ENCODE measurements around the gene FGFRL1.

FGFRL1 gene

DNA sequence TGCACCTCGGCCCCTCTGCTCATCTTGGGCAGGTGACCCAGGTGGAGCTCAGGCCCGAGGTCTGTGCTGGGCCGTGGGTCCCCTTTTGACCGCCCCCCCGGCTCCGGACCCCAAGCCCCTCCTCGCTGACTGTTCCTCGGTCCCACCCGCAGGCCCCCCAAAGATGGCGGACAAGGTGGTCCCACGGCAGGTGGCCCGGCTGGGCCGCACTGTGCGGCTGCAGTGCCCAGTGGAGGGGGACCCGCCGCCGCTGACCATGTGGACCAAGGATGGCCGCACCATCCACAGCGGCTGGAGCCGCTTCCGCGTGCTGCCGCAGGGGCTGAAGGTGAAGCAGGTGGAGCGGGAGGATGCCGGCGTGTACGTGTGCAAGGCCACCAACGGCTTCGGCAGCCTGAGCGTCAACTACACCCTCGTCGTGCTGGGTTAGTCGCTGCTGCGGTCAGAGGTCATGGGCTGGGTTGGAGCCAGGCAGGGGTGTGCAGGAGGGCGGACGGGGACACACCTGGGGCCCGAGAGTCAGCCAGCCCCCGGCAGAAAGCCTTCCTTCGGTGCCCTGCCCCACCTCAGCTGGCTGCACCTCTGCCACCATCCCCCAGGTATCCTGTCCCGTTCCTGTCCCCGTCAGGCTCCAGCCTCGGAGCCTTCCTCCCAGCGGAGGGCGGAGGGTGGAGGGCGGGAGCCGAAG, 10.8 kb downstream of the FGFRL1 start:
- H3K27me3 ChIP-seq (ENCODE audit: control insufficient read depth, low read length): no peaks in the 10 kb centered on the region
- no peaks in the 10 kb centered on the region for H3K9me2 ChIP-seq (replicated peaks; ENCODE audit: control insufficient read depth, low read length)
- TF ChIP-seq CTCF (IDR thresholded peaks at IDR 0.05; ENCODE audit: low read depth, low read length, poor library complexity, severe bottlenecking): no peak
- TF ChIP-seq EZH2phosphoT487 (IDR thresholded peaks at IDR 0.05; ENCODE audit: borderline replicate concordance, low read length): no peak
- H3K27ac ChIP-seq (ENCODE audit: low read depth, low read length): no peak overlapping the region
- H3F3A ChIP-seq (ENCODE audit: control insufficient read depth, insufficient read depth): peaks cover 4% of the 10 kb centered on the region; the same call in 1 of the 2 replicates
- H3K9me3 ChIP-seq (ENCODE audit: control insufficient read depth, insufficient read depth, low read length): no peaks in the 10 kb centered on the region
- no peak overlapping the region for H3K4me3 ChIP-seq (ENCODE audit: low read length)
- no peak overlapping the region for H3K4me2 ChIP-seq (ENCODE audit: low read length)
- H3K79me2 ChIP-seq (ENCODE audit: control insufficient read depth, low read length): no peaks in the 10 kb centered on the region
- peaks cover 27% of the 10 kb centered on the region for H3K4me1 ChIP-seq (ENCODE audit: control insufficient read depth, low read length)
- no peaks in the 10 kb centered on the region for H4K20me1 ChIP-seq (ENCODE audit: control insufficient read depth, insufficient read depth, low read depth, low read length)
- H3K36me3 ChIP-seq (ENCODE audit: control insufficient read depth, low read length): no peaks in the 10 kb centered on the region

DNA sequence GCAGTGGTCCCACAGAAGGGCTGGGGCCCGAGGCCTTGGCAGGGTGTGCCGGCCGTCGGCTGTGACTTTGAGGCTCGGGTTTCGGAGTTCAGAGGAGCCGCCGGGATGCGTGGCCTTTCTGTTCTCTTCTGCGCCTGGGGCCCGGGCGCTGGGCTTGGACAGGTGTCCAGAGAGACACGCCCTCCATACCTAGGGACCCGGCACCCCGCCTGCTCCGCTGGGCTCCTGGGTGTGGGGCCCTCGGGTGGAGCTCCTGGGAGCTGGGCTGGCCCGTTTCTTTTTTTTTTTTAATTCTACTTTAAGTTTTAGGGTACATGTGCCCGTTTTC, 11.3 kb downstream of the FGFRL1 start:
- no peaks in the 10 kb centered on the region for H3K36me3 ChIP-seq (ENCODE audit: control insufficient read depth, low read length)
- H3F3A ChIP-seq (ENCODE audit: control insufficient read depth, insufficient read depth): peaks cover 4% of the 10 kb centered on the region; the same call in 1 of the 2 replicates
- no peak overlapping the region for H3K4me3 ChIP-seq (ENCODE audit: low read length)
- H4K20me1 ChIP-seq (ENCODE audit: control insufficient read depth, insufficient read depth, low read depth, low read length): no peaks in the 10 kb centered on the region
- H3K27ac ChIP-seq (ENCODE audit: low read depth, low read length): no peak overlapping the region
- no peaks in the 10 kb centered on the region for H3K9me2 ChIP-seq (replicated peaks; ENCODE audit: control insufficient read depth, low read length)
- no peak for TF ChIP-seq CTCF (IDR thresholded peaks at IDR 0.05; ENCODE audit: low read depth, low read length, poor library complexity, severe bottlenecking)
- H3K4me2 ChIP-seq (ENCODE audit: low read length): no peak overlapping the region
- no peaks in the 10 kb centered on the region for H3K9me3 ChIP-seq (ENCODE audit: control insufficient read depth, insufficient read depth, low read length)
- H3K27me3 ChIP-seq (ENCODE audit: control insufficient read depth, low read length): no peaks in the 10 kb centered on the region
- peaks cover 27% of the 10 kb centered on the region for H3K4me1 ChIP-seq (ENCODE audit: control insufficient read depth, low read length)
- no peaks in the 10 kb centered on the region for H3K79me2 ChIP-seq (ENCODE audit: control insufficient read depth, low read length)

DNA sequence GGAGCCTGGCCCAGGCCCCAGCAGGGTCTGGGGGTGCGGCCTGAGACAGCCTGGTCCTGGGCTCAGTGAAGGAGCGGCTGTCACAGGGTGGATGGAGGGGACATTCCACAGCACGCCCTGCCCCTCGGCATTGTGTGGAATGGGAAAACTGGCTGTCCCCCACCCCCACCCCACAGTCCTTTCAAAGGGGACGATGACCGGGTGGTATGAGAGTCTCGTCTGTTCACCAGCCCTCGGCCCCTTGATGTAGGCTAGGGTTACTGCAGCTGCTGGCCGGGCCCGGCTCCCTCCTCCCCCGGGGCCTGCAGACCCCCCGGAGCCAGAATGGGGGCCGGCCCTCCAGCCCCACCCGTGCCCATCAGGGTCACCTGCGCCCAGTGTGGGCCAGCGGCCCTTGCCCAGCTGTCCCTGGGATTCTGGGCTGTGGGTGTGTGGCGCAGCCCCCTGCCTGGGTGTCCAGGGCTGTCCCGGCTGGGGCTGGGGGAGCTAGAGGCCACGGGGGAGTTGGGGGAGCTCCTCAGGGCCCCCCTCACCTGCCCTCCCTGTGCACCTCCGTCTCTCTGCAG, 11.7 kb downstream of the FGFRL1 start:
- Histone ChIP-seq H3K9me3 (ENCODE audit: control insufficient read depth, insufficient read depth, low read length) (no peaks in the 10 kb centered on the region), H4K20me1 (ENCODE audit: control insufficient read depth, insufficient read depth, low read depth, low read length) (no peaks in the 10 kb centered on the region), H3K4me3 (ENCODE audit: low read length) (no peak overlapping the region), H3K27ac (ENCODE audit: low read depth, low read length) (no peak overlapping the region), H3K27me3 (ENCODE audit: control insufficient read depth, low read length) (no peaks in the 10 kb centered on the region), H3K79me2 (ENCODE audit: control insufficient read depth, low read length) (no peaks in the 10 kb centered on the region), H3K9me2 (replicated peaks; ENCODE audit: control insufficient read depth, low read length) (no peaks in the 10 kb centered on the region), H3K36me3 (ENCODE audit: control insufficient read depth, low read length) (no peaks in the 10 kb centered on the region), H3K4me2 (ENCODE audit: low read length) (no peak overlapping the region), H3F3A (ENCODE audit: control insufficient read depth, insufficient read depth) (peaks cover 4% of the 10 kb centered on the region; the same call in 1 of the 2 replicates), H3K4me1 (ENCODE audit: control insufficient read depth, low read length) (peaks cover 27% of the 10 kb centered on the region)
- TF ChIP-seq EZH2phosphoT487 (IDR thresholded peaks at IDR 0.05; ENCODE audit: borderline replicate concordance, low read length) (no peak), CTCF (IDR thresholded peaks at IDR 0.05; ENCODE audit: low read depth, low read length, poor library complexity, severe bottlenecking) (no peak)
